H1 (cell line): ENCODE results near the gene C2CD4D. TPM values are rescaled to one million over a fixed set of nuclear protein-coding genes. Genes with fewer than 3 reads are reported as not detected.

ENCODE experiments used
- CTCF ChIA-PET: fragments of 300-600 bp; sonication (Branson Sonifier 250); formaldehyde crosslinking; loops from one replicate; lab custom pipeline; 2021; ENCODE audit not compliant: partially characterized antibody; lab: Charles Lee
- POLR2A ChIA-PET: fragments of 300-600 bp; sonication (Branson Sonifier 250); formaldehyde crosslinking; loops from one replicate; lab custom pipeline; 2021; ENCODE audit warnings: inconsistent platforms; ENCODE audit not compliant: partially characterized antibody; lab: Charles Lee
- DNase-seq, 2 experiments: peaks; one replicate each; pipeline versions ENCODE4 v3.0.0 to v3.0.0-alpha.2; 2010 to 2022; ENCODE audit warnings: low spot score in 2 of 2, low read depth in 1 of 2, mixed read lengths in 1 of 2
- FAIRE-seq: peaks from 2 replicates; lab custom pipeline; 2011; peaks lifted over from hg19 to GRCh38; lab: Jason Lieb, UNC
- H2AFZ ChIP-seq: 2 replicates; pipeline ENCODE4 v1.8.1; 2012; ENCODE audit warnings: low read length, inconsistent platforms
- H2AK5ac ChIP-seq: 2 replicates; pipeline ENCODE4 v1.6.1; 2013; ENCODE audit warnings: low read depth, low read length
- H2BK120ac ChIP-seq: replicated peaks from 2 replicates; pipeline ENCODE3; 2013; ENCODE audit warnings: low read depth, low read length, inconsistent platforms
- H2BK12ac ChIP-seq: 2 replicates; pipeline ENCODE4 v1.6.1; 2013; ENCODE audit warnings: low read depth, low read length
- H2BK15ac ChIP-seq: 2 replicates; pipeline ENCODE4 v1.6.1; 2013; ENCODE audit warnings: low read length
- H2BK20ac ChIP-seq: 2 replicates; pipeline ENCODE4 v1.6.1; 2013; ENCODE audit warnings: low read length
- H2BK5ac ChIP-seq: 2 replicates; pipeline ENCODE4 v1.6.1; 2013; ENCODE audit warnings: low read depth, low read length
- H3K14ac ChIP-seq: 2 replicates; pipeline ENCODE4 v1.6.1; 2013; ENCODE audit warnings: inconsistent platforms; ENCODE audit not compliant: insufficient read length
- H3K18ac ChIP-seq: 2 replicates; pipeline ENCODE4 v1.6.1; 2013; ENCODE audit warnings: low read length; ENCODE audit errors: extremely low read depth
- H3K23ac ChIP-seq: 2 replicates; pipeline ENCODE4 v1.6.1; 2013; ENCODE audit warnings: inconsistent platforms; ENCODE audit not compliant: insufficient read length
- H3K23me2 ChIP-seq: 2 replicates; pipeline ENCODE4 v1.6.1; 2013; ENCODE audit warnings: low read depth, low read length
- H3K27ac ChIP-seq: 2 replicates; pipeline ENCODE4 v1.6.1; 2011; ENCODE audit warnings: low read depth, low read length, inconsistent platforms
- H3K27me3 ChIP-seq, 4 experiments: replicated peaks in 1 of 4; 1 replicate in 1 of 4; 2 replicates in 3 of 4; pipeline versions ENCODE4 v1.6.1 to v1.8.1; 2011 to 2013; ENCODE audit warnings: low read length in 3 of 4, mild to moderate bottlenecking in 3 of 4, inconsistent platforms in 2 of 4, mixed read lengths in 2 of 4, moderate library complexity in 1 of 4; ENCODE audit not compliant: control insufficient read depth in 3 of 4, insufficient read depth in 3 of 4; ENCODE audit errors: extremely low read depth in 1 of 4
- H3K36me3 ChIP-seq, 4 experiments: 2 replicates each; pipeline versions ENCODE4 v1.6.1 to v1.8.1; 2011 to 2013; ENCODE audit warnings: mild to moderate bottlenecking in 4 of 4, low read length in 3 of 4, moderate library complexity in 2 of 4, control low read depth in 1 of 4, inconsistent platforms in 1 of 4; ENCODE audit not compliant: insufficient read depth in 4 of 4, control insufficient read depth in 2 of 4
- H3K4ac ChIP-seq: replicated peaks from 2 replicates; pipeline ENCODE3; 2013; ENCODE audit warnings: low read length, low read depth, mixed read lengths, inconsistent platforms; ENCODE audit not compliant: insufficient read length
- H3K4me1 ChIP-seq, 4 experiments: replicated peaks in 1 of 4; 1 replicate in 1 of 4; 2 replicates in 3 of 4; pipeline versions ENCODE4 v1.6.1 to v1.8.1; 2011 to 2013; ENCODE audit warnings: low read length in 3 of 4, inconsistent platforms in 2 of 4, mixed read lengths in 1 of 4; ENCODE audit not compliant: insufficient read depth in 4 of 4, control insufficient read depth in 3 of 4
- H3K4me2 ChIP-seq, 2 experiments: 2 replicates each; pipeline versions ENCODE4 v1.6.1 to v1.8.1; 2011 to 2013; ENCODE audit warnings: low read depth in 2 of 2, low read length in 2 of 2, control low read depth in 1 of 2, inconsistent platforms in 1 of 2, mild to moderate bottlenecking in 1 of 2; ENCODE audit not compliant: insufficient read depth in 1 of 2
- H3K4me3 ChIP-seq, 4 experiments: fragments of 200-600, 300-600 bp in 1 of 4; sonication (generic), shearing (Covaris generic), sonication (Bioruptor Twin) in 1 of 4; 2 replicates each; pipeline versions ENCODE4 v1.5.1 to v1.8.1; 2011 to 2016; ENCODE audit warnings: low read length in 4 of 4, low read depth in 3 of 4, control low read depth in 2 of 4, inconsistent platforms in 2 of 4, mild to moderate bottlenecking in 2 of 4, mixed read lengths in 1 of 4, moderate library complexity in 1 of 4; ENCODE audit not compliant: insufficient read depth in 2 of 4; ENCODE audit errors: extremely low read depth in 1 of 4
- H3K56ac ChIP-seq: replicated peaks from 2 replicates; pipeline ENCODE3; 2013; ENCODE audit warnings: low read depth, mild to moderate bottlenecking, mixed read lengths, low read length, inconsistent platforms; ENCODE audit not compliant: insufficient read length
- H3K79me1 ChIP-seq: 2 replicates; pipeline ENCODE4 v1.6.1; 2013; ENCODE audit warnings: low read depth, low read length, control low read depth
- H3K79me2 ChIP-seq, 2 experiments: 2 replicates each; pipeline versions ENCODE4 v1.6.1 to v1.8.1; 2012 to 2013; ENCODE audit warnings: low read length in 2 of 2, mild to moderate bottlenecking in 2 of 2, inconsistent platforms in 1 of 2; ENCODE audit not compliant: insufficient read depth in 2 of 2, control insufficient read depth in 1 of 2
- H3K9ac ChIP-seq, 4 experiments: replicated peaks in 1 of 4; 1 replicate in 1 of 4; 2 replicates in 3 of 4; pipeline versions ENCODE4 v1.6.1 to v1.8.1; 2011 to 2013; ENCODE audit warnings: low read depth in 3 of 4, low read length in 3 of 4, control low read depth in 2 of 4, mild to moderate bottlenecking in 2 of 4, moderate library complexity in 2 of 4, inconsistent platforms in 1 of 4; ENCODE audit errors: extremely low read depth in 1 of 4
- H3K9me3 ChIP-seq, 2 experiments: 2 replicates each; pipeline versions ENCODE4 v1.6.1 to v1.8.1; 2012 to 2013; ENCODE audit warnings: mild to moderate bottlenecking in 2 of 2, moderate library complexity in 2 of 2, control low read depth in 1 of 2, inconsistent platforms in 1 of 2, low read depth in 1 of 2, low read length in 1 of 2, mixed read lengths in 1 of 2; ENCODE audit not compliant: insufficient read depth in 2 of 2
- H4K20me1 ChIP-seq, 2 experiments: replicated peaks in 1 of 2; 2 replicates each; pipeline versions ENCODE3 to v1.8.1; 2011 to 2013; ENCODE audit warnings: inconsistent platforms in 2 of 2, low read length in 2 of 2, mild to moderate bottlenecking in 1 of 2; ENCODE audit not compliant: insufficient read depth in 2 of 2, control insufficient read depth in 1 of 2
- H4K5ac ChIP-seq: 2 replicates; pipeline ENCODE4 v1.6.1; 2013; ENCODE audit warnings: low read length, low read depth, mixed read lengths, inconsistent platforms; ENCODE audit not compliant: insufficient read length
- H4K8ac ChIP-seq: 2 replicates; pipeline ENCODE4 v1.8.0; 2013; ENCODE audit warnings: mild to moderate bottlenecking, moderate library complexity, low read length, inconsistent platforms; ENCODE audit not compliant: insufficient read depth; ENCODE audit errors: extremely low read depth
- H4K91ac ChIP-seq: replicated peaks from 2 replicates; pipeline ENCODE3; 2013; ENCODE audit warnings: low read length, mixed read lengths, inconsistent platforms; ENCODE audit not compliant: insufficient read length
- CBX8 ChIP-seq: fragments of 300-800, 300-1000 bp; sonication (generic); IDR thresholded peaks from 2 replicates; pipeline ENCODE4 v1.7.1; 2016; ENCODE audit warnings: low read depth, low read length, borderline replicate concordance
- CREB1 ChIP-seq: IDR thresholded peaks from 2 replicates; pipeline ENCODE4 v1.6.1; 2012; ENCODE audit warnings: inconsistent platforms
- EGR1 ChIP-seq: IDR thresholded peaks from 2 replicates; pipeline ENCODE4 v1.6.1; 2011; ENCODE audit warnings: low read depth, low read length, borderline replicate concordance
- FOSL1 ChIP-seq: IDR thresholded peaks from 2 replicates; pipeline ENCODE4 v1.6.1; 2011; ENCODE audit warnings: mild to moderate bottlenecking, low read depth, low read length, moderate library complexity; ENCODE audit not compliant: insufficient read depth
- GTF2F1 ChIP-seq: IDR thresholded peaks from 2 replicates; pipeline ENCODE4 v1.6.1; 2012; ENCODE audit warnings: low read depth, low read length, improper control_type of control experiment, borderline replicate concordance
- HDAC6 ChIP-seq: IDR thresholded peaks from one replicate; pipeline ENCODE4 v1.7.1; 2012; ENCODE audit warnings: low read depth, mild to moderate bottlenecking, inconsistent platforms, low read length, moderate library complexity
- JUN ChIP-seq: IDR thresholded peaks from 2 replicates; pipeline ENCODE4 v1.6.1; 2011; ENCODE audit warnings: low read depth, mild to moderate bottlenecking, improper control_type of control experiment, low read length
- KDM5A ChIP-seq: fragments of 200-600 bp; IDR thresholded peaks from 2 replicates; pipeline ENCODE4 v1.7.1; 2012; ENCODE audit warnings: mild to moderate bottlenecking, low read length, inconsistent platforms, mixed read lengths
- POLR2A ChIP-seq, 2 experiments: IDR thresholded peaks; 1 replicate in 1 of 2; 2 replicates in 1 of 2; pipeline ENCODE4 v1.6.1; 2011; ENCODE audit warnings: low read depth in 2 of 2, low read length in 2 of 2, mild to moderate bottlenecking in 2 of 2; ENCODE audit errors: control extremely low read depth in 1 of 2
- RBBP5 ChIP-seq: IDR thresholded peaks from 2 replicates; pipeline ENCODE4 v1.7.1; 2012; ENCODE audit warnings: low read depth, mild to moderate bottlenecking, inconsistent platforms, low read length, moderate library complexity, borderline replicate concordance
- RXRA ChIP-seq: IDR thresholded peaks from 2 replicates; pipeline ENCODE4 v1.6.1; 2011; ENCODE audit warnings: low read depth, mild to moderate bottlenecking, low read length, moderate library complexity; ENCODE audit not compliant: insufficient read depth
- SP1 ChIP-seq: IDR thresholded peaks from 2 replicates; pipeline ENCODE4 v1.6.1; 2011; ENCODE audit warnings: low read depth, low read length
- SP2 ChIP-seq: IDR thresholded peaks from 2 replicates; pipeline ENCODE4 v1.6.1; 2012; ENCODE audit warnings: mild to moderate bottlenecking, low read length, inconsistent platforms
- SUZ12 ChIP-seq: fragments of 200-600 bp; sonication (generic); IDR thresholded peaks from 2 replicates; pipeline ENCODE4 v1.6.1; 2012; ENCODE audit warnings: mild to moderate bottlenecking, inconsistent platforms, low read length, moderate library complexity, mixed read lengths
- WGBS, 2 experiments: shearing (Covaris generic) in 1 of 2; methylation state at CpG; one replicate each; pipeline versions ENCODE4 v1.1.6 to v1.1.7; 2013 to 2015; ENCODE audit warnings: low lambda C conversion rate in 2 of 2, mixed read lengths in 2 of 2, inconsistent platforms in 1 of 2, low coverage in 1 of 2, missing lambda C conversion rate in 1 of 2; ENCODE audit not compliant: insufficient replicate concordance in 2 of 2, insufficient coverage in 1 of 2, insufficient read length in 1 of 2; ENCODE audit errors: extremely low coverage in 1 of 2, missing lambda C conversion rate in 1 of 2; 5-methylcytosine and 5-hydroxymethylcytosine counted together
- polyA plus RNA-seq, 7 experiments: library from polyadenylated mRNA; depleted of rRNA in 3 of 7; stranded (reverse) in 5 of 7; unstranded in 2 of 7; fragments of >200 nt in 5 of 7; fragments of 200-250 nt in 2 of 7; gene quantifications; 1 replicate in 5 of 7; 2 replicates in 1 of 7; 4 replicates in 1 of 7; pipeline versions ENCODE4 v1.2.1 to v1.2.3, GENCODE V29; 2011 to 2013; ENCODE audit warnings: missing spikeins in 2 of 7, mixed read lengths in 2 of 7
- total RNA-seq: library from RNA; stranded (reverse); fragmentation: NEBNext Ultra II Directional; extraction: Animal tissue kit (Norgen Biotek cat#: 25700); gene quantifications from 2 replicates; pipeline ENCODE4 v1.2.1, GENCODE V29; 2021

Gene C2CD4D
- total and polyA plus RNA-seq, 2 of the 8 experiments (the other 6 are each of a cell fraction or from before 2014, with no cell fraction given), result 0.41 to 0.71 TPM

- Histone ChIP-seq H3K18ac (no peak overlapping the region), H3K4me2 (no peak overlapping the region), H4K20me1 (no peaks in the 10 kb centered on the region), H4K8ac (peak overlapping the region; percentile 9; the same call in 1 of the 2 replicates), H3K9ac (no peak overlapping the region), H4K5ac (no peak overlapping the region), H3K36me3 (no peaks in the 10 kb centered on the region), H3K9me3 (no peaks in the 10 kb centered on the region), H3K14ac (no peak overlapping the region), H3K56ac (no peak overlapping the region), H3K23ac (no peak overlapping the region), H3K79me2 (no peaks in the 10 kb centered on the region), H3K4me1 (no peaks in the 10 kb centered on the region; a peak in 1 of 7 replicates), H3K27me3 (no peaks in the 10 kb centered on the region), H3K27ac (no peak overlapping the region; the same call in 1 of the 2 replicates), H3K79me1 (no peaks in the 10 kb centered on the region), H4K91ac (no peak overlapping the region), H3K4me3 (no peak overlapping the region), H2BK15ac (no peak overlapping the region), H3K4ac (no peak overlapping the region), H2BK120ac (no peak overlapping the region), H3K23me2 (no peaks in the 10 kb centered on the region; the same call in 1 of the 2 replicates), H2AFZ (no peak overlapping the region), H2BK20ac (no peak overlapping the region), H2AK5ac (no peak overlapping the region), H2BK12ac (no peak overlapping the region), H2BK5ac (no peak overlapping the region)
- CTCF ChIA-PET, result interaction anchor here (0.7 to 1.2 kb wide), 4 partner anchors 9 to 78 kb away, joined by 3 to 4 read pairs (median 4); no protein-coding TSS in a partner anchor
- POLR2A ChIA-PET, result interaction anchor here (1.1 to 1.4 kb wide), 2 partner anchors 53 to 83 kb away, joined by 3 read pairs; partner anchors contain the start of gene MRPL9
- WGBS, 2 experiments, result 80% methylated on average over 26 of the region's 26 CpGs; no CpG with 5 or more reads in 1 of the 2 experiments
- FAIRE-seq (no peak), DNase-seq (no peak)
- TF ChIP-seq RXRA (no peak), POLR2A (IDR thresholded peaks at IDR 0.05; ENCODE audit: control extremely low read depth in 1 of 2, low read depth in 2 of 2, low read length in 2 of 2) (no peak), FOSL1 (no peak), CREB1 (no peak), SUZ12 (no peak), SP1 (no peak), HDAC6 (no peak), JUN (no peak), GTF2F1 (no peak), KDM5A (no peak), RBBP5 (no peak), CBX8 (no peak), EGR1 (no peak), SP2 (no peak)
Measured at GRCh38 chr1:151816548-151817352, 22.9 kb downstream of the C2CD4D start.
